Neural progenitor cell (in vitro differentiated cells): ENCODE data around the gene PLCB1. TPM values are rescaled to one million over a fixed set of nuclear protein-coding genes. Genes with fewer than 3 reads are reported as not detected.

Source experiments
- DNase-seq: peaks from one replicate; pipeline ENCODE4 v3.0.0-alpha.2; 2016; ENCODE audit warnings: low spot score
- H2AFZ ChIP-seq: fragments of 200-600 bp; sonication (generic); replicated peaks from 2 replicates; pipeline ENCODE4 v1.6.1; 2016; ENCODE audit warnings: antibody characterized with exemption
- H3F3A ChIP-seq: fragments of 200-600 bp; sonication (generic); 2 replicates; pipeline ENCODE4 v1.6.1; 2016; ENCODE audit warnings: antibody characterized with exemption, low read depth
- H3K27ac ChIP-seq: fragments of 200-600 bp; sonication (generic); 2 replicates; pipeline ENCODE4 v1.5.1; 2016; ENCODE audit warnings: mild to moderate bottlenecking
- H3K27me3 ChIP-seq: fragments of 200-600 bp; sonication (generic); 2 replicates; pipeline ENCODE4 v1.6.1; 2016; ENCODE audit warnings: mild to moderate bottlenecking, moderate library complexity
- H3K36me3 ChIP-seq: fragments of 200-600 bp; sonication (generic); 2 replicates; pipeline ENCODE4 v1.5.1; 2016
- H3K4me1 ChIP-seq: fragments of 200-600 bp; sonication (generic); 2 replicates; pipeline ENCODE4 v1.6.1; 2016; ENCODE audit warnings: mixed run types
- H3K4me2 ChIP-seq: fragments of 200-600 bp; sonication (generic); 2 replicates; pipeline ENCODE4 v1.6.1; 2016
- H3K4me3 ChIP-seq: fragments of 200-600 bp; sonication (generic); 2 replicates; pipeline ENCODE4 v1.5.1; 2016
- H3K79me2 ChIP-seq: fragments of 200-600 bp; sonication (generic); 2 replicates; pipeline ENCODE4 v1.6.1; 2016; ENCODE audit warnings: low read depth
- H3K9ac ChIP-seq: fragments of 200-600 bp; sonication (generic); 2 replicates; pipeline ENCODE4 v1.6.1; 2016
- H3K9me3 ChIP-seq: fragments of 200-600 bp; sonication (generic); 2 replicates; pipeline ENCODE4 v1.5.1; 2016; ENCODE audit warnings: low read depth
- H4K20me1 ChIP-seq: fragments of 200-600 bp; sonication (generic); 2 replicates; pipeline ENCODE4 v1.6.1; 2016; ENCODE audit warnings: low read depth
- H3K27ac Mint-ChIP-seq: 3 replicates; pipeline ENCODE4 v1.8.0; 2021; ENCODE audit warnings: mixed read lengths
- H3K27me3 Mint-ChIP-seq: 2 replicates; pipeline ENCODE4 v1.8.0; 2022; ENCODE audit warnings: low read depth, mild to moderate bottlenecking, inconsistent platforms, moderate library complexity, mixed read lengths; ENCODE audit not compliant: insufficient read depth
- H3K36me3 Mint-ChIP-seq: 3 replicates; pipeline ENCODE4 v1.8.0; 2021; ENCODE audit warnings: mixed read lengths
- H3K4me1 Mint-ChIP-seq: 3 replicates; pipeline ENCODE4 v1.8.0; 2021; ENCODE audit warnings: mixed read lengths
- H3K4me3 Mint-ChIP-seq: 3 replicates; pipeline ENCODE4 v1.8.0; 2021; ENCODE audit warnings: mild to moderate bottlenecking, moderate library complexity, mixed read lengths
- H3K9me3 Mint-ChIP-seq: 3 replicates; pipeline ENCODE4 v1.8.0; 2020; ENCODE audit warnings: mixed read lengths
- EZH2 ChIP-seq: fragments of 200-600 bp; sonication (generic); IDR thresholded peaks from 2 replicates; pipeline ENCODE4 v1.6.1; 2017; ENCODE audit warnings: antibody characterized with exemption, mild to moderate bottlenecking, moderate library complexity
- EZH2phosphoT487 ChIP-seq: fragments of 200-600 bp; sonication (generic); IDR thresholded peaks from 2 replicates; pipeline ENCODE4 v1.6.1; 2017; ENCODE audit warnings: antibody characterized with exemption
- total RNA-seq: library from RNA; depleted of rRNA; stranded (reverse); fragments of >200 nt; gene quantifications from 2 replicates; pipeline ENCODE4 v1.2.3, GENCODE V29; 2015; ENCODE audit warnings: low replicate concordance
- TF ChIP-seq, protein P1 (sequence below): fragments of 200-600 bp; sonication (generic); IDR thresholded peaks from 2 replicates; pipeline ENCODE4 v1.5.1; 2017; ENCODE audit warnings: antibody characterized with exemption, mild to moderate bottlenecking

The PLCB1 gene
- total RNA-seq, 1 donor from 2014 or later = 30.2 TPM

GRCh38 chr20:8624616-8625015 lies 492.6 kb downstream of the PLCB1 start:
- Mint-ChIP-seq H3K4me3 (no peak overlapping the region), H3K27me3 (peaks cover 6% of the 10 kb centered on the region), H3K9me3 (no peaks in the 10 kb centered on the region), H3K27ac (no peak overlapping the region), H3K4me1 (peaks cover 7% of the 10 kb centered on the region), H3K36me3 (peaks cover 2% of the 10 kb centered on the region)
- H3K27ac ChIP-seq = no peak overlapping the region
- H3F3A ChIP-seq = no peaks in the 10 kb centered on the region
- TF ChIP-seq, protein P1, sequence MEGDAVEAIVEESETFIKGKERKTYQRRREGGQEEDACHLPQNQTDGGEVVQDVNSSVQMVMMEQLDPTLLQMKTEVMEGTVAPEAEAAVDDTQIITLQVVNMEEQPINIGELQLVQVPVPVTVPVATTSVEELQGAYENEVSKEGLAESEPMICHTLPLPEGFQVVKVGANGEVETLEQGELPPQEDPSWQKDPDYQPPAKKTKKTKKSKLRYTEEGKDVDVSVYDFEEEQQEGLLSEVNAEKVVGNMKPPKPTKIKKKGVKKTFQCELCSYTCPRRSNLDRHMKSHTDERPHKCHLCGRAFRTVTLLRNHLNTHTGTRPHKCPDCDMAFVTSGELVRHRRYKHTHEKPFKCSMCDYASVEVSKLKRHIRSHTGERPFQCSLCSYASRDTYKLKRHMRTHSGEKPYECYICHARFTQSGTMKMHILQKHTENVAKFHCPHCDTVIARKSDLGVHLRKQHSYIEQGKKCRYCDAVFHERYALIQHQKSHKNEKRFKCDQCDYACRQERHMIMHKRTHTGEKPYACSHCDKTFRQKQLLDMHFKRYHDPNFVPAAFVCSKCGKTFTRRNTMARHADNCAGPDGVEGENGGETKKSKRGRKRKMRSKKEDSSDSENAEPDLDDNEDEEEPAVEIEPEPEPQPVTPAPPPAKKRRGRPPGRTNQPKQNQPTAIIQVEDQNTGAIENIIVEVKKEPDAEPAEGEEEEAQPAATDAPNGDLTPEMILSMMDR = no peak
- TF ChIP-seq EZH2phosphoT487 = no peak
- H3K9ac ChIP-seq = no peak overlapping the region
- H3K9me3 ChIP-seq = no peaks in the 10 kb centered on the region
- no peak overlapping the region for H2AFZ ChIP-seq
- H3K36me3 ChIP-seq = no peaks in the 10 kb centered on the region
- no peak for DNase-seq
- H3K4me3 ChIP-seq = no peak overlapping the region
- H3K4me1 ChIP-seq = no peaks in the 10 kb centered on the region
- no peaks in the 10 kb centered on the region for H3K27me3 ChIP-seq
- H3K4me2 ChIP-seq = no peak overlapping the region
- no peaks in the 10 kb centered on the region for H3K79me2 ChIP-seq
- no peaks in the 10 kb centered on the region for H4K20me1 ChIP-seq

DNA sequence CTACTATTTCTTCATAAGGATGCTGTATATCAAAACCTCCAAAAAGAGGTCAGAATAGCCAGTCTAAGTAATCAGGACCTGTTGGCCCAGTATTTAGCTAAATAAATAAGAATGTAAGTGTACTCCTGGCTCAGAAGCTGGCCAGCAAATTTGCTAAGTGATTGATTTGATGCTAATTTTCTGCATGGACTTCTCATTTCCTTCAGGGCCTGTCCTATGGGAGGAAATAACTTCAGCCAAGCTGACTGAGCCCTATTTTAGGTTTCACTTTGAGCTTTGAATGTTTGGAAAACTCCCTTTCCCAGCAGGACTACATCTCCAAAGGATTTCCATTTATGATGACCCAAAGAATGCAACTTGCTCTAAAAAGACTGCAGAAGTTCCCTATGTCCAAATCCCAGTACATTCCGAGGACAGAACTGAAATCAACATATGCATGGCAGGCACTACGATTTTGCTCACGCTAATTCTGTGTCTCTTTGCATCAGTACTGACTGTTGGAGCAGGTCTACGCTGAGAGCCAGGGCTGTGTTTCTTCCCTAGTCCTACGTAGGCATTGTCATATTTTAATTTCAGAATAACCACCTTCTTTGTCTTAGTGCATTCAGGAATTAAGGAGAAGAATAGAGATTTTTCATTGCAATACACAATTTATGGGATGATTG lies 495.4 kb downstream of the PLCB1 start:
- peaks cover 6% of the 10 kb centered on the region for H3K27me3 Mint-ChIP-seq
- H3K36me3 ChIP-seq = no peaks in the 10 kb centered on the region
- no peaks in the 10 kb centered on the region for H4K20me1 ChIP-seq
- H3F3A ChIP-seq = no peaks in the 10 kb centered on the region
- TF ChIP-seq EZH2phosphoT487 (no peak), EZH2 (no peak)
- TF ChIP-seq, protein P1 = no peak
- no peak for DNase-seq
- H3K27ac Mint-ChIP-seq = no peak overlapping the region
- peaks cover 2% of the 10 kb centered on the region for H3K36me3 Mint-ChIP-seq
- no peaks in the 10 kb centered on the region for H3K9me3 ChIP-seq
- H3K4me2 ChIP-seq = no peak overlapping the region
- H2AFZ ChIP-seq = no peak overlapping the region
- peaks cover 2% of the 10 kb centered on the region for H3K4me1 Mint-ChIP-seq
- no peak overlapping the region for H3K4me3 ChIP-seq
- H3K27me3 ChIP-seq = no peaks in the 10 kb centered on the region
- no peak overlapping the region for H3K27ac ChIP-seq
- no peaks in the 10 kb centered on the region for H3K4me1 ChIP-seq
- no peak overlapping the region for H3K9ac ChIP-seq
- no peaks in the 10 kb centered on the region for H3K9me3 Mint-ChIP-seq
- no peak overlapping the region for H3K4me3 Mint-ChIP-seq
- H3K79me2 ChIP-seq = no peaks in the 10 kb centered on the region

DNA sequence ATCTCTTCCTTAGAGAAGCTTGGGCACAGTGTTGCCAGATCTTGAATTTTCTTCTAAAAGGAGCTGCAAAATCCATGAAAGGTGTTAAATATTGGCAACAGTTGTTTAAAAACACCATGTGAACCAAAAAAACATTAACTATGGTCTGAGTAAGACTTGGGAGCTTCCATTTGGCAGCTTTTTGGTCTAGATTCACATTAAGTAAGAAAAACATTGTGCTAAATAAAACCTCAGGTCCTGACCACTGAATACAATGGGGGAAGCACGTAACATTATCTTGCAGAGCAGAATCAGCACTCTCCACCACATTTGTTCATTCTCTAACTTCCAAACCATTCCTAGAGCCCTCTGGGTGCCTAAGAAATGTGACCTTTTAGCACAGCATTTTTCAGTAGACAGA lies 499.2 kb downstream of the PLCB1 start:
- no peaks in the 10 kb centered on the region for H3K9me3 ChIP-seq

More for the DNA sequence above, 499.2 kb downstream of the PLCB1 start:
- Mint-ChIP-seq H3K36me3 (peaks cover 2% of the 10 kb centered on the region), H3K27ac (no peak overlapping the region), H3K27me3 (no peaks in the 10 kb centered on the region), H3K4me3 (no peak overlapping the region), H3K9me3 (no peaks in the 10 kb centered on the region), H3K4me1 (no peaks in the 10 kb centered on the region)
- no peaks in the 10 kb centered on the region for H3F3A ChIP-seq
- no peak overlapping the region for H2AFZ ChIP-seq
- no peak overlapping the region for H3K4me3 ChIP-seq
- H3K4me1 ChIP-seq = no peaks in the 10 kb centered on the region
- no peaks in the 10 kb centered on the region for H4K20me1 ChIP-seq
- no peaks in the 10 kb centered on the region for H3K79me2 ChIP-seq
- DNase-seq = no peak
- no peak overlapping the region for H3K27ac ChIP-seq
- no peak overlapping the region for H3K4me2 ChIP-seq
- H3K9ac ChIP-seq = no peak overlapping the region
- no peaks in the 10 kb centered on the region for H3K36me3 ChIP-seq
- TF ChIP-seq EZH2 = no peak
- TF ChIP-seq, protein P1 = no peak
- no peak for TF ChIP-seq EZH2phosphoT487
- H3K27me3 ChIP-seq = no peaks in the 10 kb centered on the region
